Lower lobe of right lung (tissue), 2 donors: ENCODE measurements around the gene PREP. TPM values are rescaled to one million over a fixed set of nuclear protein-coding genes. Genes with fewer than 3 reads are reported as not detected.

ENCODE experiments used
- ATAC-seq, 2 donors: fragments of 200-7000 bp; cut with Tn5 transposase; one replicate each; pipeline ENCODE4 v1.9.1; 2020 to 2022; ENCODE audit warnings: mild to moderate bottlenecking in 2 of 2, moderate library complexity in 2 of 2
- DNase-seq: peaks from one replicate; pipeline ENCODE4 v3.0.0-alpha.2; 2020
- H3K27ac ChIP-seq: fragments of 200-600 bp; one replicate; pipeline ENCODE4 v1.8.0; 2022
- H3K27me3 ChIP-seq: fragments of 200-600 bp; one replicate; pipeline ENCODE4 v1.8.0; 2022; ENCODE audit warnings: low read depth
- H3K36me3 ChIP-seq: fragments of 200-600 bp; one replicate; pipeline ENCODE4 v1.8.0; 2022; ENCODE audit warnings: mild to moderate bottlenecking
- H3K4me1 ChIP-seq: fragments of 200-600 bp; one replicate; pipeline ENCODE4 v1.8.0; 2022
- H3K4me3 ChIP-seq: fragments of 200-600 bp; one replicate; pipeline ENCODE4 v1.8.0; 2022; ENCODE audit warnings: mild to moderate bottlenecking
- H3K9me3 ChIP-seq: fragments of 200-600 bp; one replicate; pipeline ENCODE4 v1.8.0; 2022
- intact Hi-C: fragments of 100-400 bp; cut with DNase I; formaldehyde crosslinking; loops from one replicate; pipeline ENCODE4 v1.11.0; 2022
- total RNA-seq: library from RNA; stranded (reverse); fragmentation: NEBNext Ultra II Directional; extraction: Animal tissue kit (Norgen Biotek cat#: 25700); gene quantifications from one replicate; pipeline ENCODE4 v1.2.1, GENCODE V29; 2021
- TF ChIP-seq, protein P1 (sequence below): fragments of 200-600 bp; IDR thresholded peaks from one replicate; pipeline ENCODE4 v1.8.0; 2022; ENCODE audit warnings: antibody characterized with exemption, mild to moderate bottlenecking
- donor health status: DM: no; HTN: yes; CAD: no; lungs with severe emphysema.

PREP gene
- total RNA-seq, 1 donor from 2014 or later, result 30.0 TPM

DNA sequence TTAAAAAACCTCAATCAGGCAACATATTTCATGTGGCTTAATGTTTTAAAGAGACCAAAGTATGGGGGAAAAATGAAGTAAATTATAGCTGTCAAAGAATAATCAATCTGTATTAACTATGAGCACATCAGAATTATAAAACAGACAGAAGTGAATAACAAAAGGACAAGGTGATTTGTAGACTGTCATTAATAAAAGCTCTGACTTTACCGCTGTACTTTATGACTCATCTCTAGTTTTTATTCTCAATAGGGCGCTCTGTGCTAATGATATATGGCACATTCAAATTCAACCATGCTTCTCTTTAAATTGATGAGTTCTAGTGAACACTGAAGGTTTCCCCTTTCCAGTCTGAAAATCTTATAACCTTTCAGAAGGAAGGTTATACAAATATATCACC lies 72.0 kb downstream of the PREP start:
- H3K36me3 ChIP-seq, result peaks cover 51% of the 10 kb centered on the region
- intact Hi-C loops, result no loop called here
- TF ChIP-seq, protein P1, sequence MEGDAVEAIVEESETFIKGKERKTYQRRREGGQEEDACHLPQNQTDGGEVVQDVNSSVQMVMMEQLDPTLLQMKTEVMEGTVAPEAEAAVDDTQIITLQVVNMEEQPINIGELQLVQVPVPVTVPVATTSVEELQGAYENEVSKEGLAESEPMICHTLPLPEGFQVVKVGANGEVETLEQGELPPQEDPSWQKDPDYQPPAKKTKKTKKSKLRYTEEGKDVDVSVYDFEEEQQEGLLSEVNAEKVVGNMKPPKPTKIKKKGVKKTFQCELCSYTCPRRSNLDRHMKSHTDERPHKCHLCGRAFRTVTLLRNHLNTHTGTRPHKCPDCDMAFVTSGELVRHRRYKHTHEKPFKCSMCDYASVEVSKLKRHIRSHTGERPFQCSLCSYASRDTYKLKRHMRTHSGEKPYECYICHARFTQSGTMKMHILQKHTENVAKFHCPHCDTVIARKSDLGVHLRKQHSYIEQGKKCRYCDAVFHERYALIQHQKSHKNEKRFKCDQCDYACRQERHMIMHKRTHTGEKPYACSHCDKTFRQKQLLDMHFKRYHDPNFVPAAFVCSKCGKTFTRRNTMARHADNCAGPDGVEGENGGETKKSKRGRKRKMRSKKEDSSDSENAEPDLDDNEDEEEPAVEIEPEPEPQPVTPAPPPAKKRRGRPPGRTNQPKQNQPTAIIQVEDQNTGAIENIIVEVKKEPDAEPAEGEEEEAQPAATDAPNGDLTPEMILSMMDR, result no peak

DNA sequence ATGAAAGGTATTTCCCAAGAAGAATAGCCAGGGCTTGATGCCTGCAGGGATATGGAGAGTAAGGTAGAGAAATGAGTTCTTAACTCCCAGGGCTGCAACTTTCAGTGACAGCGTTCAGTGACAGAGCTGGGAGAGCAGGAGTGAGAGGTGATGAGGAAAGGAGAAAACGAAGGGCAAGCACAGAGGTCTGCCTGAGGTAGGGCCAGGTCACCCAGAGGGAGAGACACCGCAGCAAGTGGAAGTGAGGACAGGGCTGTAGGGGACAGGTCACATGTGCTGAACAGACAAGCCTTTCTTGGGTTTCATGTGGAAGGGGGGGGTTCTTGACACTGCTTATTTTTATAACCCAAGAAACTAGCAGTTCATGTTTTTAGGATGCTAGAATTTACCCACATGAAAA lies 72.5 kb downstream of the PREP start:
- DNase-seq (no peak), ATAC-seq (no peak)
- TF ChIP-seq, protein P1, result no peak
- Histone ChIP-seq H3K27me3 (no peaks in the 10 kb centered on the region), H3K4me1 (no peaks in the 10 kb centered on the region), H3K36me3 (peaks cover 51% of the 10 kb centered on the region), H3K27ac (no peak overlapping the region), H3K9me3 (no peaks in the 10 kb centered on the region), H3K4me3 (no peak overlapping the region)
- intact Hi-C loops, result no loop called here

More for the DNA sequence above, 72.0 kb downstream of the PREP start:
- Histone ChIP-seq H3K27me3 (no peaks in the 10 kb centered on the region), H3K27ac (no peak overlapping the region), H3K4me3 (no peak overlapping the region), H3K9me3 (no peaks in the 10 kb centered on the region), H3K4me1 (no peaks in the 10 kb centered on the region)
- DNase-seq (no peak), ATAC-seq (no peak)

GRCh38 chr6:105326833-105327770 lies 75.8 kb downstream of the PREP start:
- Histone ChIP-seq H3K9me3 (no peaks in the 10 kb centered on the region), H3K27me3 (no peaks in the 10 kb centered on the region), H3K4me3 (no peak overlapping the region), H3K27ac (no peak overlapping the region), H3K36me3 (peaks cover 58% of the 10 kb centered on the region), H3K4me1 (no peaks in the 10 kb centered on the region)
- no peak for DNase-seq
- intact Hi-C loops, result no loop called here
- peak in 1 of 2 donors; percentile 64 for ATAC-seq
- TF ChIP-seq, protein P1, result no peak

- Histone ChIP-seq H3K4me3 (no peak overlapping the region), H3K27me3 (no peaks in the 10 kb centered on the region), H3K4me1 (no peaks in the 10 kb centered on the region), H3K9me3 (no peaks in the 10 kb centered on the region), H3K27ac (no peak overlapping the region), H3K36me3 (peaks cover 49% of the 10 kb centered on the region)
- ATAC-seq (peak; percentile 80 to 85), DNase-seq (no peak)
- TF ChIP-seq, protein P1, result no peak
- intact Hi-C loops, result no loop called here
Observed at GRCh38 chr6:105326216-105326615, 76.7 kb downstream of the PREP start.

DNA sequence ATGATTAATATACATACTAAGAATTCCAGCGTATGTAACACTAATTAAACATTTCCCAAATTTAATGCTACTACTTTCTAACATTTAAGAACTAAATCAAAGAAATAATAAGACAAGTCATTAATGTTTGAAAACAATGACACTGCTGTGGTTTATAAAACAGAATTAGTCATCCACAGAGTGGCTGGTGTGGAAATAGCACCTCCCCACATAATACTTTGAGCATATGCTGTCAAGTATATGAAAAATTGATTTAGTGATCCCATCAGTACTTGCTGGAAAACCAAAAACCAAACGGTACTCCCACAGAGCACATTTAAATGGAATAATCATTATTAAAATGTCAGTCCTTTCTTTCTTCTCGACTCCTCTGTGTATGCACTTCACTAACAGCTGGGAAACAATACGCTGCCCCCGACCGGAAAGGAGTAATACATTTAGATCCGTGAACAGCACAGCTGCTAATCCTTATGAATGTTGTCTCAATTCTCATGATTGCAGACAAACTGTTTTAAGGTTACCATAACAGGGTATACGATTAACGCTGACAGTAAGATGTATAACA lies 78.4 kb downstream of the PREP start:
- H3K27ac ChIP-seq, result no peak overlapping the region
- no peak overlapping the region for H3K4me3 ChIP-seq
- no peak for ATAC-seq
- no peaks in the 10 kb centered on the region for H3K9me3 ChIP-seq
- intact Hi-C loops, result no loop called here
- H3K4me1 ChIP-seq, result no peaks in the 10 kb centered on the region
- DNase-seq, result no peak
- TF ChIP-seq, protein P1, result no peak
- H3K36me3 ChIP-seq, result peaks cover 46% of the 10 kb centered on the region
- H3K27me3 ChIP-seq, result no peaks in the 10 kb centered on the region
